A673 (cell line): ENCODE results near the gene CTU2. TPM values are rescaled to one million over a fixed set of nuclear protein-coding genes. Genes with fewer than 3 reads are reported as not detected.
A peak's percentile ranks its signal among the peaks of the same experiment; 100 is the strongest.

Experiments
- BruUV-seq: library from RNA; stranded (reverse); fragments of 400-500 nt; replicated peaks from 2 replicates; lab custom pipeline; 2021; lab: Mats Ljungman, UMichigan
- CTCF ChIA-PET: fragments of 300-600 bp; sonication (Branson Sonifier 250); formaldehyde crosslinking; loops from one replicate; lab custom pipeline; 2022; ENCODE audit warnings: antibody characterized with exemption; lab: Charles Lee
- POLR2A ChIA-PET: fragments of 300-600 bp; sonication (Branson Sonifier 250); formaldehyde crosslinking; loops from one replicate; lab custom pipeline; 2022; ENCODE audit warnings: antibody characterized with exemption; ENCODE audit not compliant: low non-redundant PET; lab: Charles Lee
- DNase-seq: peaks from one replicate; pipeline ENCODE4 v3.0.0-alpha.2; 2015; ENCODE audit warnings: low spot score
- H3K27ac ChIP-seq: fragments of 200-600 bp; sonication (generic); 2 replicates; pipeline ENCODE4 v1.5.1; 2016; ENCODE audit warnings: mixed run types, low read depth, mild to moderate bottlenecking, mixed read lengths, antibody characterized with exemption, low read length; ENCODE audit not compliant: poor library complexity, severe bottlenecking
- H3K27me3 ChIP-seq: fragments of 200-600 bp; sonication (generic); replicated peaks from 2 replicates; pipeline ENCODE4 v1.6.1; 2017; ENCODE audit warnings: mixed run types, low read depth, mild to moderate bottlenecking, mixed read lengths, antibody characterized with exemption, low read length; ENCODE audit not compliant: insufficient read depth, poor library complexity
- H3K36me3 ChIP-seq: fragments of 200-600 bp; sonication (generic); 2 replicates; pipeline ENCODE4 v1.6.1; 2016; ENCODE audit warnings: mixed run types, mild to moderate bottlenecking, mixed read lengths, antibody characterized with exemption, low read length; ENCODE audit not compliant: insufficient read depth, poor library complexity, severe bottlenecking
- H3K4me1 ChIP-seq: fragments of 200-600 bp; sonication (generic); 2 replicates; pipeline ENCODE4 v1.6.1; 2017; ENCODE audit warnings: mixed run types, mild to moderate bottlenecking, mixed read lengths, antibody characterized with exemption, low read length; ENCODE audit not compliant: insufficient read depth, poor library complexity, severe bottlenecking
- H3K4me3 ChIP-seq: fragments of 200-600 bp; sonication (generic); 2 replicates; pipeline ENCODE4 v1.5.1; 2016; ENCODE audit warnings: low read depth, mixed run types, mild to moderate bottlenecking, mixed read lengths, low read length; ENCODE audit not compliant: poor library complexity, severe bottlenecking
- H3K9me3 ChIP-seq: fragments of 200-600 bp; sonication (generic); 2 replicates; pipeline ENCODE4 v1.6.1; 2016; ENCODE audit warnings: mixed run types, low read depth, mild to moderate bottlenecking, mixed read lengths, antibody characterized with exemption, low read length; ENCODE audit not compliant: poor library complexity, severe bottlenecking
- CTCF ChIP-seq: fragments of 300-800, 200-600 bp; sonication (generic); conservative IDR thresholded peaks from 2 replicates; pipeline ENCODE4 v1.5.1; 2017; ENCODE audit warnings: low read depth, mild to moderate bottlenecking, antibody characterized with exemption, low read length, moderate library complexity, mixed read lengths
- EZH2 ChIP-seq: fragments of 200-600 bp; sonication (generic); IDR thresholded peaks from 2 replicates; pipeline ENCODE4 v1.6.1; 2017; ENCODE audit warnings: borderline replicate concordance, low read depth, mild to moderate bottlenecking, mixed read lengths, antibody characterized with exemption, low read length; ENCODE audit not compliant: poor library complexity, severe bottlenecking
- intact Hi-C: fragments of 100-400 bp; cut with micrococcal nuclease; formaldehyde crosslinking; loops from one replicate; pipeline ENCODE4 v1.10.0; 2022; ENCODE audit not compliant: unreplicated experiment
- total RNA-seq: library from RNA; stranded (reverse); gene quantifications from 2 replicates; pipeline ENCODE4 v1.2.3, GENCODE V29; 2021

Gene CTU2
- total RNA-seq, 1 experiment from 2014 or later = 47.5 TPM

DNA sequence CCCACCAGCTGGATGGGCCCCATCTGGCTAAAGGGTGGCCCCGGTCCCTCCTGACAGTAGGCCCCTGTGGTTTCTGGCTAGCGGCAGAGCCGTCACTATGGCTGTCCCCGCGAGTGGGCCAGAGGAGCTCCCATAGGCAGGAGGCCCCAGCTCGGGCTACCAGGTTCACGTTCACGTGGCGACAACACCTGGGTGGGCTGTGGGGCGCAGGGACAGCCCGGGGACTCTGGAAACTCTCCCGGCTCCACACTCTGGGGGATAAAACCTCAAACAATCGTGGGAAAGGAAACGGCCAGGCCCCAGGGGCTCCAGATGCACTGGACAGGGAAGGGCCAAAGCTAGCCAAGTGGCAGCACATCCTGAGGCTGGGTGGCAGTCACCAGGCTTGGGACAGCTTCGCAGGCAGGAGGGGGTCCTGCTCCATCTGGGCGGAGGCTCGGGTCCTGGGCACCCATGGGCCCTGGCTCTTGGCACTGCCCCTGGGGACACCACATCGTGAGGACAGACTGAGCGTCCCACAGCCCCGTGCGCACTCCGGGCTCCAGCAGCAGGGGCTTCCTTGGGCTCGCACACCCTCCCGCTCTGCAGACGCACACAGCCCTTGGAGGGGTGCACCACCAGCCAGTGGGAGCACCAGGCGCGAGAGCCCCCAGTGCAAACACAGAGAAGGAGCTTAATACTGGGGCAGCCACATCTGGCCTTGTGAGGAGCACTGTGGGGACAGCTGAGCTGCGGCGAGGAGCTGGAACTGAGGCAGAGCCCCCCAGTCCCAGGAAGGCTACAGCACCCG, 4.5 kb upstream of the CTU2 start:
- CTCF ChIA-PET = no interaction called here
- Histone ChIP-seq H3K27ac (peak overlapping the region; percentile 82), H3K27me3 (no peaks in the 10 kb centered on the region), H3K36me3 (peaks cover 12% of the 10 kb centered on the region), H3K9me3 (no peaks in the 10 kb centered on the region), H3K4me1 (peaks cover 33% of the 10 kb centered on the region), H3K4me3 (no peak overlapping the region)
- no peak for DNase-seq
- POLR2A ChIA-PET = interaction anchor here (0.6 kb wide), 1 partner anchor 922 kb away, joined by 3 read pairs; no protein-coding TSS in a partner anchor
- no TSS peak for BruUV-seq
- no peak for TF ChIP-seq CTCF
- TF ChIP-seq EZH2 = no peak
- intact Hi-C loops = no loop called here

- Histone ChIP-seq H3K36me3 (peaks cover 12% of the 10 kb centered on the region), H3K27me3 (no peaks in the 10 kb centered on the region), H3K4me3 (no peak overlapping the region), H3K9me3 (no peaks in the 10 kb centered on the region), H3K27ac (peak overlapping the region; percentile 82), H3K4me1 (peaks cover 39% of the 10 kb centered on the region)
- intact Hi-C loops = no loop called here
- TF ChIP-seq EZH2 (no peak), CTCF (no peak)
- BruUV-seq = no TSS peak
- DNase-seq = no peak
- ChIA-PET POLR2A (interaction anchor here (0.6 kb wide), 1 partner anchor 923 kb away, joined by 3 read pairs; no protein-coding TSS in a partner anchor), CTCF (interaction anchor here (0.5 kb wide), 1 partner anchor 84 kb away, joined by 3 read pairs; no protein-coding TSS in a partner anchor)
Measured at GRCh38 chr16:88702371-88703210, 3.7 kb upstream of the CTU2 start.

DNA sequence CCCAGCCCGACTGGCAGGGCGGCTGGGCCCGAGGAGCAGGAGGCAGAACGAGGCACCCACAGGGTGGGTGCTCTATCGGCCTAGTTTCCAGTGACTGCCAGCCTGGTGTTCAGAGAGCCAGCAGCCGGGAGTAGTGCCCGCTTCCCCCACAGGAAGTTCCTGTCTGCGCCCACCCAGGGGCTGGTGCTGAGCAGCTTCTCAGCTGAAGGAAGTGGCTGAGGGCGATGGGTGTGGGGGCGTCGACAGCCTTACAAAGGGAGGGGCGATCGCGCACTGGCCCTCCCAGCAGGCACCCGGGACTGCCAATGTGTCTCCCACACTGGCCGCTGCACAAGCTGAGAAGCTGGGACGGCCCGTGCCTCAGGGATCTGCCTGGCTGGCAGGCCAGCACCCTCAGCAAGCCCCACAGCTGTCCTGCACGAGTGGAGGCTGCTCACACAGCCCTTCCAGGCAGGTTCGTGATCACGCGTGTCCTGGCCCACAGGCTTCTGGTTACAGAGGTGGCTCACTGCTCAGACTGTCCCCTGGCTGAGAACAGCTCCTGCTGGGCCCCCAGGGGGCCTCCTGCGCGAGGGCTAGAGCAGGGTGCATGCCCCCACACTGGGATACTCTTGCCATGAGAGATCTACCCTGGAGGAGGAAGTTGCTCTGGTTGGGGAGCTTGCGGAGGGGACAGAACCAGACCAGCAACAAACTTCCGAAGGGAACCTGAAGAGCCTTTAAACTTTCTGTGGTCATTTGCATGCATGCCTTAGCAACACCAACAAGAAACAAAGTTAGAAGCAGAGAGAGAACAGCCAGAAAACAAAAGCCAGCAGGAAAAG, 2.6 kb upstream of the CTU2 start:
- Histone ChIP-seq H3K9me3 (no peaks in the 10 kb centered on the region), H3K4me1 (peaks cover 39% of the 10 kb centered on the region), H3K27ac (peak overlapping the region; percentile 82), H3K27me3 (no peaks in the 10 kb centered on the region), H3K4me3 (no peak overlapping the region), H3K36me3 (peaks cover 6% of the 10 kb centered on the region)
- no TSS peak for BruUV-seq
- ChIA-PET CTCF (no interaction called here), POLR2A (no interaction called here)
- intact Hi-C loops = no loop called here
- peak; percentile 57 for DNase-seq
- TF ChIP-seq EZH2 = no peak
- no peak for TF ChIP-seq CTCF
